ENCODE results near the gene DYNC1I1. TPM values are rescaled to one million over a fixed set of nuclear protein-coding genes. Genes with fewer than 3 reads are reported as not detected.

DYNC1I1 gene
- total and polyA plus RNA-seq, 2 experiments from 2014 or later: 1.4 to 4.1 TPM

DNA sequence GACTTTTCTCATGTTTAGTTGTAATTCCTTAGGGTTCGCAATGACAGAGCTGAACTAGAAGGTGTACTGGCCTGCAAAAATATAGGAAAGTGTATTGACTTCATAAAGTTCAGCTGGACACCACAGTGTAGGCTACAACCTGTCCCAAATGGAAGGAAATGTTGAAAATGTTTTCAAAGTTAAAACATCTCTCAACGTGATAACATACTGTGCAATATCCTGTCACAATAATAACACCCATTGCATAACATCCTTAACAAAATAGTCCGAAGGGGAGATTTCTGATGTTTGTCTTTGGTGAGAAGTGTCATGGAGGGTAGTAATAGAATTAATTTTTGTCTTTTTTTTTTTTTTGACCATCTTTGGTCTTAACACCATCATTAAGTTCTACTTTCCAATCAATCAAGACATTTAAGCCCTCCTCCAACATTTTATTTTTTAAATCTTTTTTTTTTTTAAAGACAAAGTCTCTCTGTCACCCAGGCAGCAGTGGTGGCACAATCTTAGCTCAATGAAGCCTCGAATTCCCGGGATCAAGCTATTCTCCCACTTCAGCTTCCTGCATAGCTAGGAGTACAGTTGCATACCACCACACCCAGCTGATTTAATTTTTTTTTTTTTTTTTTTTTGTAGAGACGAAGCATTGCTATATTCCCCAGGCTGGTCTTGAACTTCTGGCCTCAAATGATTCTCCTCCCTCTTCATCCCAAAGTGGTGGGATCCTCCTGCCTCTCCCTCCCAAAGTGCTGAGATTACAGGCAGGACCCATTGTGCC lies 45.7 kb downstream of the DYNC1I1 start (continued):
- TF ChIP-seq EZH2 (IDR thresholded peaks at IDR 0.05; ENCODE audit: low read depth, unreplicated experiment): no peak

DNA sequence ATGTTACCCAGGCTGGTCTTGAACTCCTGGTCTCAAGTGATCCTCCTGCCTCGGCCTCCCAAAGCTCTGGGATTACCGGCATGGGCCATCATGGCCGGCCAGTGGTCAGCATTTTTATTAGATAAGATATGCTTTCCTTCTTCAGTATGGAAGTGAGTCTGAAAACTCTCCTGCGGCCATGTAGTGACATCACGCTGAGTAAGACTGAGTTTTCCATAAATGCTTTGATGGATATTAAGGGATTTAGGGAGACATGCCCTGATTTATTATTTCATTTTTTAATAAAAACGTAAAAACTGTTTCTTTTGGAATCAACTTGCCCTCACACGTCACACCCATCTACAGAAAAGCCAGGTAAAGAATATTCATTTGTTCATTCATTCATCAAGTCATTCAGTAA lies 48.4 kb downstream of the DYNC1I1 start:
- no peak overlapping the region for H3K4me3 ChIP-seq
- no peaks in the 10 kb centered on the region for H3K27me3 ChIP-seq (ENCODE audit: insufficient read depth)
- no peaks in the 10 kb centered on the region for H3K36me3 ChIP-seq (ENCODE audit: insufficient read depth)
- no peaks in the 10 kb centered on the region for H3F3A ChIP-seq (replicated peaks; ENCODE audit: low read depth)
- H4K20me1 ChIP-seq (replicated peaks; ENCODE audit: insufficient read depth): no peaks in the 10 kb centered on the region
- peaks cover 16% of the 10 kb centered on the region for H3K4me1 Mint-ChIP-seq
- no peaks in the 10 kb centered on the region for H3K9me2 ChIP-seq (ENCODE audit: insufficient read depth)
- ATAC-seq (no peak), DNase-seq (ENCODE audit: low spot score) (no peak)
- H3K4me1 ChIP-seq (ENCODE audit: insufficient read depth): peaks cover 7% of the 10 kb centered on the region; the same call in 1 of the 2 replicates
- no peaks in the 10 kb centered on the region for H3K36me3 Mint-ChIP-seq (ENCODE audit: low read depth)
- H3K27me3 Mint-ChIP-seq (ENCODE audit: insufficient read depth, low read depth, poor library complexity): peaks cover 2% of the 10 kb centered on the region
- no peak overlapping the region for H2AFZ ChIP-seq
- H3K79me2 ChIP-seq (replicated peaks; ENCODE audit: insufficient read depth): no peaks in the 10 kb centered on the region
- no peak overlapping the region for H3K4me2 ChIP-seq
- no peak overlapping the region for H3K27ac ChIP-seq (ENCODE audit: low read depth)
- no peak overlapping the region for H3K4me3 Mint-ChIP-seq
- H3K27ac Mint-ChIP-seq: no peak overlapping the region
- H3K9me3 Mint-ChIP-seq: no peaks in the 10 kb centered on the region
- TF ChIP-seq ZNF331 (CRISPR knock-in tag; IDR thresholded peaks at IDR 0.05; ENCODE audit: low read depth) (no peak), EZH2 (IDR thresholded peaks at IDR 0.05; ENCODE audit: low read depth, unreplicated experiment) (no peak), ZNF114 (CRISPR knock-in tag; IDR thresholded peaks at IDR 0.05) (no peak), STAT1 (IDR thresholded peaks at IDR 0.05; ENCODE audit: unreplicated experiment) (no peak), EZH2phosphoT487 (IDR thresholded peaks at IDR 0.05; ENCODE audit: unreplicated experiment) (no peak), POLR2AphosphoS5 (IDR thresholded peaks at IDR 0.05; ENCODE audit: low read depth) (no peak), JUNB (IDR thresholded peaks at IDR 0.05; ENCODE audit: unreplicated experiment) (no peak), NANOG (IDR thresholded peaks at IDR 0.05; ENCODE audit: borderline replicate concordance) (no peak), CREB1 (CRISPR knock-in tag; IDR thresholded peaks at IDR 0.05; ENCODE audit: low read depth) (no peak)
- TF ChIP-seq, protein P1, sequence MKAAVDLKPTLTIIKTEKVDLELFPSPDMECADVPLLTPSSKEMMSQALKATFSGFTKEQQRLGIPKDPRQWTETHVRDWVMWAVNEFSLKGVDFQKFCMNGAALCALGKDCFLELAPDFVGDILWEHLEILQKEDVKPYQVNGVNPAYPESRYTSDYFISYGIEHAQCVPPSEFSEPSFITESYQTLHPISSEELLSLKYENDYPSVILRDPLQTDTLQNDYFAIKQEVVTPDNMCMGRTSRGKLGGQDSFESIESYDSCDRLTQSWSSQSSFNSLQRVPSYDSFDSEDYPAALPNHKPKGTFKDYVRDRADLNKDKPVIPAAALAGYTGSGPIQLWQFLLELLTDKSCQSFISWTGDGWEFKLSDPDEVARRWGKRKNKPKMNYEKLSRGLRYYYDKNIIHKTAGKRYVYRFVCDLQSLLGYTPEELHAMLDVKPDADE (IDR thresholded peaks at IDR 0.05): no peak
- TF ChIP-seq, protein P2, sequence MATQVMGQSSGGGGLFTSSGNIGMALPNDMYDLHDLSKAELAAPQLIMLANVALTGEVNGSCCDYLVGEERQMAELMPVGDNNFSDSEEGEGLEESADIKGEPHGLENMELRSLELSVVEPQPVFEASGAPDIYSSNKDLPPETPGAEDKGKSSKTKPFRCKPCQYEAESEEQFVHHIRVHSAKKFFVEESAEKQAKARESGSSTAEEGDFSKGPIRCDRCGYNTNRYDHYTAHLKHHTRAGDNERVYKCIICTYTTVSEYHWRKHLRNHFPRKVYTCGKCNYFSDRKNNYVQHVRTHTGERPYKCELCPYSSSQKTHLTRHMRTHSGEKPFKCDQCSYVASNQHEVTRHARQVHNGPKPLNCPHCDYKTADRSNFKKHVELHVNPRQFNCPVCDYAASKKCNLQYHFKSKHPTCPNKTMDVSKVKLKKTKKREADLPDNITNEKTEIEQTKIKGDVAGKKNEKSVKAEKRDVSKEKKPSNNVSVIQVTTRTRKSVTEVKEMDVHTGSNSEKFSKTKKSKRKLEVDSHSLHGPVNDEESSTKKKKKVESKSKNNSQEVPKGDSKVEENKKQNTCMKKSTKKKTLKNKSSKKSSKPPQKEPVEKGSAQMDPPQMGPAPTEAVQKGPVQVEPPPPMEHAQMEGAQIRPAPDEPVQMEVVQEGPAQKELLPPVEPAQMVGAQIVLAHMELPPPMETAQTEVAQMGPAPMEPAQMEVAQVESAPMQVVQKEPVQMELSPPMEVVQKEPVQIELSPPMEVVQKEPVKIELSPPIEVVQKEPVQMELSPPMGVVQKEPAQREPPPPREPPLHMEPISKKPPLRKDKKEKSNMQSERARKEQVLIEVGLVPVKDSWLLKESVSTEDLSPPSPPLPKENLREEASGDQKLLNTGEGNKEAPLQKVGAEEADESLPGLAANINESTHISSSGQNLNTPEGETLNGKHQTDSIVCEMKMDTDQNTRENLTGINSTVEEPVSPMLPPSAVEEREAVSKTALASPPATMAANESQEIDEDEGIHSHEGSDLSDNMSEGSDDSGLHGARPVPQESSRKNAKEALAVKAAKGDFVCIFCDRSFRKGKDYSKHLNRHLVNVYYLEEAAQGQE (IDR thresholded peaks at IDR 0.05; ENCODE audit: unreplicated experiment): no peak
- TF ChIP-seq, protein P3, sequence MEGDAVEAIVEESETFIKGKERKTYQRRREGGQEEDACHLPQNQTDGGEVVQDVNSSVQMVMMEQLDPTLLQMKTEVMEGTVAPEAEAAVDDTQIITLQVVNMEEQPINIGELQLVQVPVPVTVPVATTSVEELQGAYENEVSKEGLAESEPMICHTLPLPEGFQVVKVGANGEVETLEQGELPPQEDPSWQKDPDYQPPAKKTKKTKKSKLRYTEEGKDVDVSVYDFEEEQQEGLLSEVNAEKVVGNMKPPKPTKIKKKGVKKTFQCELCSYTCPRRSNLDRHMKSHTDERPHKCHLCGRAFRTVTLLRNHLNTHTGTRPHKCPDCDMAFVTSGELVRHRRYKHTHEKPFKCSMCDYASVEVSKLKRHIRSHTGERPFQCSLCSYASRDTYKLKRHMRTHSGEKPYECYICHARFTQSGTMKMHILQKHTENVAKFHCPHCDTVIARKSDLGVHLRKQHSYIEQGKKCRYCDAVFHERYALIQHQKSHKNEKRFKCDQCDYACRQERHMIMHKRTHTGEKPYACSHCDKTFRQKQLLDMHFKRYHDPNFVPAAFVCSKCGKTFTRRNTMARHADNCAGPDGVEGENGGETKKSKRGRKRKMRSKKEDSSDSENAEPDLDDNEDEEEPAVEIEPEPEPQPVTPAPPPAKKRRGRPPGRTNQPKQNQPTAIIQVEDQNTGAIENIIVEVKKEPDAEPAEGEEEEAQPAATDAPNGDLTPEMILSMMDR (conservative IDR thresholded peaks at IDR 0.05; ENCODE audit: low read depth in 2 of 2): no peak

All from GM23338 (cell line).